SK-N-SH (cell line): ENCODE results near the gene PROX2. TPM values are rescaled to one million over a fixed set of nuclear protein-coding genes. Genes with fewer than 3 reads are reported as not detected.

Experiments used
- CTCF ChIA-PET: fragments of 300-600, 350-600 bp; formaldehyde crosslinking; extraction: SDS; loops from one replicate; lab custom pipeline; 2021; lab: Yijun Ruan, JAX
- POLR2A ChIA-PET: fragments of 350-600 bp; sonication (Branson Sonifier 250); formaldehyde crosslinking; extraction: SDS; loops from one replicate; lab custom pipeline; 2020; ENCODE audit warnings: antibody characterized with exemption, inconsistent platforms; lab: Yijun Ruan, JAX
- DNase-seq: peaks from one replicate; pipeline ENCODE4 v3.0.0; 2012
- H2AFZ ChIP-seq: fragments of 200-600 bp; sonication (generic); 2 replicates; pipeline ENCODE4 v1.8.1; 2016; ENCODE audit warnings: antibody characterized with exemption, mild to moderate bottlenecking, low read depth
- H3F3A ChIP-seq: fragments of 200-600 bp; sonication (generic); replicated peaks from 2 replicates; pipeline ENCODE3; 2016; ENCODE audit warnings: antibody characterized with exemption, mild to moderate bottlenecking; ENCODE audit not compliant: insufficient read depth
- H3K27ac ChIP-seq, 2 experiments: fragments of 200-500 bp in 1 of 2; fragments of 200-600 bp in 1 of 2; sonication (Bioruptor generic) in 1 of 2; sonication (generic), shearing (Covaris generic) in 1 of 2; 2 replicates each; pipeline versions ENCODE4 v1.5.1 to v1.6.1; 2014 to 2016; ENCODE audit warnings: low read depth in 2 of 2, inconsistent platforms in 1 of 2, low read length in 1 of 2, mild to moderate bottlenecking in 1 of 2, mixed read lengths in 1 of 2
- H3K27me3 ChIP-seq: fragments of 200-600 bp; sonication (generic), shearing (Covaris generic); 2 replicates; pipeline ENCODE4 v1.6.1; 2016; ENCODE audit warnings: mixed run types; ENCODE audit not compliant: insufficient read depth
- H3K36me3 ChIP-seq, 2 experiments: fragments of 200-500 bp in 1 of 2; fragments of 200-600 bp in 1 of 2; sonication (Bioruptor generic) in 1 of 2; sonication (generic) in 1 of 2; replicated peaks in 1 of 2; 2 replicates each; pipeline versions ENCODE3 to v1.5.1; 2014 to 2016; ENCODE audit warnings: low read length in 1 of 2, mild to moderate bottlenecking in 1 of 2; ENCODE audit not compliant: insufficient read depth in 2 of 2, control insufficient read depth in 1 of 2
- H3K4me1 ChIP-seq, 2 experiments: fragments of 200-500 bp in 1 of 2; fragments of 200-600 bp in 1 of 2; sonication (Bioruptor generic) in 1 of 2; sonication (generic), shearing (Covaris generic) in 1 of 2; 2 replicates each; pipeline versions ENCODE4 v1.5.1 to v1.6.1; 2014 to 2016; ENCODE audit warnings: low read depth in 1 of 2, low read length in 1 of 2, mixed run types in 1 of 2; ENCODE audit not compliant: insufficient read depth in 2 of 2, control insufficient read depth in 1 of 2
- H3K4me2 ChIP-seq: fragments of 200-600 bp; sonication (generic), shearing (Covaris generic); 2 replicates; pipeline ENCODE4 v1.6.1; 2017; ENCODE audit warnings: mixed run types
- H3K4me3 ChIP-seq, 2 experiments: fragments of 200-500 bp in 1 of 2; fragments of 200-600 bp in 1 of 2; sonication (Bioruptor generic) in 1 of 2; sonication (generic), shearing (Covaris generic) in 1 of 2; 2 replicates each; pipeline versions ENCODE4 v1.5.1 to v1.8.1; 2014 to 2016; ENCODE audit warnings: low read depth in 2 of 2, inconsistent platforms in 1 of 2, low read length in 1 of 2, mild to moderate bottlenecking in 1 of 2, mixed read lengths in 1 of 2, moderate library complexity in 1 of 2
- H3K79me2 ChIP-seq: fragments of 200-600 bp; sonication (generic); 2 replicates; pipeline ENCODE4 v1.8.1; 2017; ENCODE audit warnings: mild to moderate bottlenecking; ENCODE audit not compliant: insufficient read depth
- H3K9ac ChIP-seq: fragments of 200-600 bp; sonication (generic); 2 replicates; pipeline ENCODE4 v1.6.1; 2017; ENCODE audit warnings: mixed run types
- H3K9me2 ChIP-seq: fragments of 200-600 bp; sonication (generic); 2 replicates; pipeline ENCODE4 v1.6.1; 2017; ENCODE audit warnings: mixed run types
- H3K9me3 ChIP-seq: fragments of 200-600 bp; sonication (generic); 2 replicates; pipeline ENCODE4 v1.6.1; 2017; ENCODE audit warnings: mixed run types, mild to moderate bottlenecking, moderate library complexity
- H4K20me1 ChIP-seq: fragments of 200-600 bp; sonication (generic); 2 replicates; pipeline ENCODE4 v1.6.1; 2017; ENCODE audit warnings: mild to moderate bottlenecking, mixed run types; ENCODE audit not compliant: insufficient read depth
- ELF1 ChIP-seq: IDR thresholded peaks from 2 replicates; pipeline ENCODE4 v1.4.0; 2012
- EZH2phosphoT487 ChIP-seq: fragments of 200-600 bp; sonication (generic); IDR thresholded peaks from 2 replicates; pipeline ENCODE4 v1.6.1; 2017; ENCODE audit warnings: low read depth, mixed run types, mild to moderate bottlenecking, antibody characterized with exemption, moderate library complexity, borderline replicate concordance
- FOXM1 ChIP-seq: IDR thresholded peaks from 2 replicates; pipeline ENCODE4 v1.4.0; 2012; ENCODE audit warnings: low read depth, mild to moderate bottlenecking
- GABPA ChIP-seq: IDR thresholded peaks from 2 replicates; pipeline ENCODE4 v1.4.0; 2012; ENCODE audit warnings: low read depth, mild to moderate bottlenecking
- GATA2 ChIP-seq: sonication (generic); formaldehyde crosslinking; IDR thresholded peaks from 2 replicates; pipeline ENCODE4 v1.5.0; 2020; ENCODE audit warnings: mild to moderate bottlenecking, missing genetic modification reagents
- POLR2AphosphoS5 ChIP-seq: IDR thresholded peaks from 2 replicates; pipeline ENCODE4 v1.6.1; 2012; ENCODE audit warnings: low read depth, low read length
- RAD21 ChIP-seq: IDR thresholded peaks from 2 replicates; pipeline ENCODE4 v1.6.1; 2012; ENCODE audit warnings: mild to moderate bottlenecking, low read length
- REST ChIP-seq: IDR thresholded peaks from 2 replicates; pipeline ENCODE4 v1.6.1; 2012; ENCODE audit warnings: mild to moderate bottlenecking, low read depth, low read length, moderate library complexity
- RXRA ChIP-seq: IDR thresholded peaks from 2 replicates; pipeline ENCODE4 v1.4.0; 2012; ENCODE audit warnings: low read depth, mild to moderate bottlenecking, borderline replicate concordance
- SIN3A ChIP-seq: IDR thresholded peaks from 2 replicates; pipeline ENCODE4 v1.6.1; 2012; ENCODE audit warnings: low read depth, mild to moderate bottlenecking, low read length, moderate library complexity, borderline replicate concordance
- TEAD4 ChIP-seq: IDR thresholded peaks from 2 replicates; pipeline ENCODE4 v1.4.0; 2012; ENCODE audit warnings: mild to moderate bottlenecking, borderline replicate concordance; ENCODE audit not compliant: insufficient read depth
- ZBTB33 ChIP-seq: IDR thresholded peaks from 2 replicates; pipeline ENCODE4 v1.4.0; 2012; ENCODE audit warnings: low read depth, borderline replicate concordance
- WGBS: methylation state at CpG from one replicate; pipeline ENCODE4 v1.1.6; 2017; ENCODE audit warnings: low lambda C conversion rate; 5-methylcytosine and 5-hydroxymethylcytosine counted together
- polyA plus RNA-seq, 3 experiments: library from polyadenylated mRNA; depleted of rRNA; stranded (reverse); fragments of >200 nt; gene quantifications; 2 replicates each; pipeline ENCODE4 v1.2.3, GENCODE V29; 2012
- TF ChIP-seq, protein P1 (sequence below): fragments of 200-600 bp; sonication (generic); IDR thresholded peaks from 2 replicates; pipeline ENCODE4 v1.6.1; 2017; ENCODE audit warnings: antibody characterized with exemption, mild to moderate bottlenecking, moderate library complexity
- TF ChIP-seq, protein P2 (sequence below): fragments of 150-350 bp; IDR thresholded peaks from 2 replicates; pipeline ENCODE4 v1.6.1; 2016; ENCODE audit warnings: mild to moderate bottlenecking, low read depth, low read length

The PROX2 gene
- polyA plus RNA-seq, 1 of the 3 experiments (the other 2 are of a cell fraction): not detected

- POLR2A ChIA-PET: interaction anchor here (0.7 kb wide), 1 partner anchor 221 kb away, joined by 3 read pairs; no protein-coding TSS in a partner anchor
- CTCF ChIA-PET: interaction anchor here (1.5 to 2.1 kb wide), 4 partner anchors 11 to 64 kb away, joined by 3 to 11 read pairs (median 6); no protein-coding TSS in a partner anchor
- Histone ChIP-seq H3K4me2 (no peak overlapping the region), H3F3A (peaks cover 27% of the 10 kb centered on the region), H3K9ac (no peak overlapping the region), H3K9me2 (no peaks in the 10 kb centered on the region; the same call in 1 of the 2 replicates), H2AFZ (no peak overlapping the region), H3K9me3 (no peaks in the 10 kb centered on the region), H4K20me1 (no peaks in the 10 kb centered on the region), H3K36me3 (peaks cover 29 to 30% of the 10 kb centered on the region in 2 experiments), H3K4me3 (no peak overlapping the region), H3K4me1 (peaks cover 14 to 41% of the 10 kb centered on the region in 2 experiments; a peak in 3 of 4 replicates), H3K27me3 (no peaks in the 10 kb centered on the region), H3K27ac (peak overlapping the region in 1 of 2 experiments; percentile 34; a peak in 2 of 4 replicates), H3K79me2 (no peaks in the 10 kb centered on the region)
- 99% methylated on average over 4 of the region's 4 CpGs for WGBS
- TF ChIP-seq ELF1: no peak
- TF ChIP-seq RXRA: no peak
- no peak for TF ChIP-seq GATA2 (CRISPR knock-in tag)
- TF ChIP-seq EZH2phosphoT487: no peak
- TF ChIP-seq FOXM1: no peak
- TF ChIP-seq TEAD4: no peak
- TF ChIP-seq ZBTB33: no peak
- TF ChIP-seq, protein P1, sequence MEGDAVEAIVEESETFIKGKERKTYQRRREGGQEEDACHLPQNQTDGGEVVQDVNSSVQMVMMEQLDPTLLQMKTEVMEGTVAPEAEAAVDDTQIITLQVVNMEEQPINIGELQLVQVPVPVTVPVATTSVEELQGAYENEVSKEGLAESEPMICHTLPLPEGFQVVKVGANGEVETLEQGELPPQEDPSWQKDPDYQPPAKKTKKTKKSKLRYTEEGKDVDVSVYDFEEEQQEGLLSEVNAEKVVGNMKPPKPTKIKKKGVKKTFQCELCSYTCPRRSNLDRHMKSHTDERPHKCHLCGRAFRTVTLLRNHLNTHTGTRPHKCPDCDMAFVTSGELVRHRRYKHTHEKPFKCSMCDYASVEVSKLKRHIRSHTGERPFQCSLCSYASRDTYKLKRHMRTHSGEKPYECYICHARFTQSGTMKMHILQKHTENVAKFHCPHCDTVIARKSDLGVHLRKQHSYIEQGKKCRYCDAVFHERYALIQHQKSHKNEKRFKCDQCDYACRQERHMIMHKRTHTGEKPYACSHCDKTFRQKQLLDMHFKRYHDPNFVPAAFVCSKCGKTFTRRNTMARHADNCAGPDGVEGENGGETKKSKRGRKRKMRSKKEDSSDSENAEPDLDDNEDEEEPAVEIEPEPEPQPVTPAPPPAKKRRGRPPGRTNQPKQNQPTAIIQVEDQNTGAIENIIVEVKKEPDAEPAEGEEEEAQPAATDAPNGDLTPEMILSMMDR: no peak
- no peak for DNase-seq
These were observed 34.4 kb downstream of the PROX2 start for GRCh38 chr14:74841230-74842207.

DNA sequence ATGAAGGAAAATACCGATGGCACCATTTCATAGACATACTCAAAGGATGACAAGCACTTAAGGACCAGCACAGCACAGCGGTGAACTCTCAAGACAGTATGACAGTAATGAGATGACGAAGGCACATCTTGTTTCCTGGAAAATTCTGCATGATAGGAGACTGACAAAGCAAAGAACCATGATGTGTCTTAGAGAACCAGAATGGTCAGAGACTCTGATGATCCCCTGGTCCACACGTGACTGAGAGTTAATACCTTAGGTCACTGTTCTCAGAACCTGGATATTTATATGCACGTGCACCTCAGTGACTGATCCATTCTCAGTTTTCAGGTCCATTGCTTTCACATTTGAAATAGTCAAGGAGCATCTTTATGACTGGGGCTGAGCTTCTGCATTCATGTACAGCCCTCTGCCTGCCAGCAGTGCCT is 35.3 kb downstream of the PROX2 start:
- Histone ChIP-seq H3K4me1 (peaks cover 14 to 42% of the 10 kb centered on the region in 2 experiments), H3K27ac (0 out of 4 replicates have a peak overlapping the region, but pooled peaks of 1 of the 2 experiments have one; percentile 11), H3K9me3 (no peaks in the 10 kb centered on the region), H3K4me3 (no peak overlapping the region), H3K27me3 (no peaks in the 10 kb centered on the region), H3K36me3 (peaks cover 33 to 37% of the 10 kb centered on the region in 2 experiments), H3F3A (peaks cover 21% of the 10 kb centered on the region)
- CTCF ChIA-PET: interaction anchor here (1.5 kb wide), 2 partner anchors 10 to 20 kb away, joined by 3 to 6 read pairs; no protein-coding TSS in a partner anchor
- TF ChIP-seq SIN3A: no peak
- no peak for TF ChIP-seq GABPA
- TF ChIP-seq RAD21: no peak
- no peak for TF ChIP-seq POLR2AphosphoS5
- TF ChIP-seq, protein P2, sequence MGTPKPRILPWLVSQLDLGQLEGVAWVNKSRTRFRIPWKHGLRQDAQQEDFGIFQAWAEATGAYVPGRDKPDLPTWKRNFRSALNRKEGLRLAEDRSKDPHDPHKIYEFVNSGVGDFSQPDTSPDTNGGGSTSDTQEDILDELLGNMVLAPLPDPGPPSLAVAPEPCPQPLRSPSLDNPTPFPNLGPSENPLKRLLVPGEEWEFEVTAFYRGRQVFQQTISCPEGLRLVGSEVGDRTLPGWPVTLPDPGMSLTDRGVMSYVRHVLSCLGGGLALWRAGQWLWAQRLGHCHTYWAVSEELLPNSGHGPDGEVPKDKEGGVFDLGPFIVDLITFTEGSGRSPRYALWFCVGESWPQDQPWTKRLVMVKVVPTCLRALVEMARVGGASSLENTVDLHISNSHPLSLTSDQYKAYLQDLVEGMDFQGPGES: no peak
- no peak for TF ChIP-seq REST
- TF ChIP-seq, all 33 proteins: peak for 0
- no peaks in the 10 kb centered on the region for H4K20me1 ChIP-seq
- H3K9ac ChIP-seq: no peak overlapping the region
- no peak overlapping the region for H3K4me2 ChIP-seq
- 80% methylated on average over 5 of the region's 5 CpGs for WGBS
- POLR2A ChIA-PET: no interaction called here
- 0 out of 2 replicates have a peak, but pooled peaks cover 3% of the 10 kb centered on the region for H3K79me2 ChIP-seq
- H3K9me2 ChIP-seq: no peaks in the 10 kb centered on the region; the same call in 1 of the 2 replicates
- H2AFZ ChIP-seq: no peak overlapping the region
- no peak for DNase-seq
